Measurements from ENCODE around the gene SIDT1.
"Not testable (repeated sequence)": the region's sequence is repeated elsewhere in the genome, so short reads cannot be mapped to it uniquely, and the experiment has no call there.

SIDT1 gene

DNA sequence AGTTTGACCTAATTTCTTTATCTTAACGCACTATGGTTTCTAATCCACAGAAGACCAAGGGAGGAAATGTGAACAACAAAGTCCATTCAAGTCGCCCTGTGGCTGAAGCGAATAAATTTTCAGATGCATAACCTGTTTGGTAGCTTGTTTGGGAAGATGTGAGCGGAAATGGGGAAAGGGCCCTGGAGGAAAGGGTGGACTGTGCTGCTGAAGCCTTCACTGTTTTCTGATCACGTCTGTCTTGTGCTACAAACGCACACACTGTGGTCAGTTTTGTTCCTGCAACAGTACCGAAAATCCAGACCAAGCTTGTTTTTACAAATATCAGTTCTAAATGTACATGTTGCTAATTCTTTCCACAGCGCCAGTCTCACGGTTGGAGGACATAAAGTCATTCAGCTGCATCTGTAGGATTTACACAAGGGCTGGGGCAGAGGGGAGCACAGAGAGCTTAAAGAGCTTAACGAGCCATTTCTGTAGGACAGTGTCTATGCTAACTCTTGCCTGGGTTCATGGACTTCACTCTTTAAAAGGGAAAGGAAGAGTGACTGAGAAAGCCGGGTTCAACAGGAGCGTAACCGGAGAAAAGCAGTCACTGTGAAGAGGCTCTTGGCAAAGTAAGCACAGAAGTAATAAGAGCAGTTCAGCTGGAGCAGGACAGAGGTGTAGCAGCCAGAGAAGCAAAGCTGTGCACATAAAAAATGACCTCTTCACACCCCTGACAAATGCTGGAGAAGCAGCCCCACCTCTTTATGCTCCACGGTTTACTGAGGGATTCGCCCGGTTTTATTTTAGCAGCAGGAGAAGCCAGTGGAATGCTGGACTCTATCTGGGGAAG, 97.4 kb downstream of the SIDT1 start:
- Histone ChIP-seq H3K27ac (no peak overlapping the region), H3K4me3 (no peak overlapping the region)
- DNase-seq (ENCODE audit: low spot score): no peak
- no peak for TF ChIP-seq CTCF (IDR thresholded peaks at IDR 0.05)

- Histone ChIP-seq H3K27ac (no peak overlapping the region), H3K4me3 (no peak overlapping the region)
- no peak for DNase-seq (ENCODE audit: low spot score)
- TF ChIP-seq CTCF (IDR thresholded peaks at IDR 0.05): no peak
Observed at GRCh38 chr3:113630956-113631542, 98.7 kb downstream of the SIDT1 start.

- no peak for DNase-seq (ENCODE audit: low spot score)
- Histone ChIP-seq H3K4me3 (no peak overlapping the region), H3K27ac (no peak overlapping the region)
- no peak for TF ChIP-seq CTCF (IDR thresholded peaks at IDR 0.05)
Observed at GRCh38 chr3:113631573-113631972, 99.2 kb downstream of the SIDT1 start.

GRCh38 chr3:113634782-113635474, 102.6 kb downstream of the SIDT1 start:
- H3K4me3 ChIP-seq: no peak overlapping the region
- DNase-seq (ENCODE audit: low spot score): no peak
- no peak overlapping the region for H3K27ac ChIP-seq
- TF ChIP-seq CTCF (IDR thresholded peaks at IDR 0.05): no peak

- not testable (repeated sequence) for H3K4me3 ChIP-seq; H3K27ac ChIP-seq; DNase-seq (ENCODE audit: low spot score)
Observed at GRCh38 chr3:113636034-113636433, 103.7 kb downstream of the SIDT1 start.

- no peak for DNase-seq (ENCODE audit: low spot score)
- no peak for TF ChIP-seq CTCF (IDR thresholded peaks at IDR 0.05)
- Histone ChIP-seq H3K4me3 (no peak overlapping the region), H3K27ac (no peak overlapping the region)
Observed at GRCh38 chr3:113637756-113638155, 105.4 kb downstream of the SIDT1 start.

DNA sequence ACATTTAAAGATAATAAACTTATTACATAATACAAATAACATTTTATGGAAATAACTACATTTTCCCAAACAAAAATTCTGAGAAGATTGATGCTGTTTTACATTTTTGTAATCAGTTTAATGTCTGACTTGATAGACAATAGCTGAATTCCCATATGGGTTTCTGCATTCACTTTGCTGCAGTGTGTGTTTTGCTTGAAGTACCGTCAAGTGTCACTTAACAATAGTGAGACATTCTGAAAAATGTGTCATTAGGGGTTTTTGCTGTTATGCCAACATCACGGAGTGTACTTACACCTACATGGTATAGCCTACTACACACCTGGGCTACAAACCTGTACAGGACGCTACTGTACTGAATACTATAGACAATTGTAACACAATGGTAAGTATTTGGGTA, 106.6 kb downstream of the SIDT1 start:
- Histone ChIP-seq H3K4me3 (no peak overlapping the region), H3K27ac (no peak overlapping the region)
- TF ChIP-seq CTCF (IDR thresholded peaks at IDR 0.05): no peak

More for the DNA sequence above, 106.6 kb downstream of the SIDT1 start:
- no peak for DNase-seq (ENCODE audit: low spot score)
